GM23338 (cell line): ENCODE measurements around the gene CYP1A2. TPM values are rescaled to one million over a fixed set of nuclear protein-coding genes. Genes with fewer than 3 reads are reported as not detected.
A peak's percentile ranks its signal among the peaks of the same experiment; 100 is the strongest.

Experiments
- ATAC-seq: fragments of 200-7000 bp; cut with Tn5 transposase; 3 replicates; pipeline ENCODE4 v1.9.1; 2020
- DNase-seq: peaks from one replicate; pipeline ENCODE4 v3.0.0-alpha.2; 2015; ENCODE audit warnings: low spot score
- H2AFZ ChIP-seq: fragments of 200-600 bp; sonication (generic); 2 replicates; pipeline ENCODE4 v1.8.0; 2016; ENCODE audit warnings: antibody characterized with exemption, mild to moderate bottlenecking, moderate library complexity
- H3F3A ChIP-seq: fragments of 200-600 bp; sonication (generic); replicated peaks from 2 replicates; pipeline ENCODE4 v1.8.0; 2017; ENCODE audit warnings: antibody characterized with exemption, mixed run types, low read depth
- H3K27ac ChIP-seq: fragments of 200-600 bp; sonication (generic); 2 replicates; pipeline ENCODE4 v1.6.1; 2016; ENCODE audit warnings: low read depth
- H3K27me3 ChIP-seq: fragments of 200-600 bp; sonication (generic); 2 replicates; pipeline ENCODE4 v1.8.0; 2016; ENCODE audit warnings: mild to moderate bottlenecking, mixed run types, moderate library complexity; ENCODE audit not compliant: insufficient read depth
- H3K36me3 ChIP-seq: fragments of 200-600 bp; sonication (generic); 2 replicates; pipeline ENCODE4 v1.8.0; 2016; ENCODE audit warnings: mild to moderate bottlenecking; ENCODE audit not compliant: insufficient read depth
- H3K4me1 ChIP-seq: fragments of 200-600 bp; sonication (generic); 2 replicates; pipeline ENCODE4 v1.8.0; 2016; ENCODE audit warnings: mild to moderate bottlenecking, moderate library complexity; ENCODE audit not compliant: insufficient read depth
- H3K4me2 ChIP-seq: fragments of 200-600 bp; sonication (generic); 2 replicates; pipeline ENCODE4 v1.7.1; 2017; ENCODE audit warnings: mixed run types
- H3K4me3 ChIP-seq: fragments of 200-600 bp; sonication (generic); 2 replicates; pipeline ENCODE4 v1.6.1; 2016; ENCODE audit warnings: mixed run types
- H3K79me2 ChIP-seq: fragments of 200-600 bp; sonication (generic); replicated peaks from 2 replicates; pipeline ENCODE4 v1.8.0; 2017; ENCODE audit warnings: mild to moderate bottlenecking; ENCODE audit not compliant: insufficient read depth
- H3K9me2 ChIP-seq: fragments of 200-600 bp; sonication (generic); 2 replicates; pipeline ENCODE4 v1.8.0; 2017; ENCODE audit not compliant: insufficient read depth
- H4K20me1 ChIP-seq: fragments of 200-600 bp; sonication (generic); replicated peaks from 2 replicates; pipeline ENCODE4 v1.8.0; 2017; ENCODE audit warnings: mild to moderate bottlenecking; ENCODE audit not compliant: insufficient read depth
- H3K27ac Mint-ChIP-seq: 2 replicates; pipeline ENCODE4 v1.8.0; 2020; ENCODE audit warnings: inconsistent platforms, mild to moderate bottlenecking, moderate library complexity, mixed read lengths
- H3K27me3 Mint-ChIP-seq: 3 replicates; pipeline ENCODE4 v1.8.0; 2022; ENCODE audit warnings: low read depth, mild to moderate bottlenecking, moderate library complexity, mixed read lengths, inconsistent platforms; ENCODE audit not compliant: insufficient read depth, poor library complexity
- H3K36me3 Mint-ChIP-seq: 3 replicates; pipeline ENCODE4 v1.8.0; 2021; ENCODE audit warnings: low read depth, mild to moderate bottlenecking, inconsistent platforms, moderate library complexity, mixed read lengths
- H3K4me1 Mint-ChIP-seq: 3 replicates; pipeline ENCODE4 v1.8.0; 2020; ENCODE audit warnings: mild to moderate bottlenecking, inconsistent platforms, mixed read lengths
- H3K4me3 Mint-ChIP-seq: 3 replicates; pipeline ENCODE4 v1.8.0; 2021; ENCODE audit warnings: moderate library complexity, mild to moderate bottlenecking, inconsistent platforms, mixed read lengths
- H3K9me3 Mint-ChIP-seq: 3 replicates; pipeline ENCODE4 v1.8.0; 2020; ENCODE audit warnings: moderate library complexity, mild to moderate bottlenecking, inconsistent platforms, mixed read lengths
- CREB1 ChIP-seq: fragments of 250-450 bp; sonication (Bioruptor Pico); IDR thresholded peaks from 2 replicates; pipeline ENCODE4 v1.5.0; 2020; ENCODE audit warnings: low read depth, mild to moderate bottlenecking, moderate library complexity
- CTCF ChIP-seq, 2 experiments: fragments of 200-600 bp in 1 of 2; sonication (generic) in 1 of 2; conservative IDR thresholded peaks; 2 replicates each; pipeline versions ENCODE4 v1.5.1 to v1.6.1; 2016 to 2017; ENCODE audit warnings: antibody characterized with exemption in 2 of 2, low read depth in 2 of 2, mild to moderate bottlenecking in 2 of 2, moderate library complexity in 1 of 2
- ETS1 ChIP-seq: IDR thresholded peaks from 2 replicates; pipeline ENCODE4 v1.6.1; 2016; ENCODE audit warnings: antibody characterized with exemption
- EZH2 ChIP-seq: fragments of 200-600 bp; sonication (generic); IDR thresholded peaks from one replicate; pipeline ENCODE4 v1.8.0; 2017; ENCODE audit warnings: antibody characterized with exemption, mild to moderate bottlenecking, low read depth; ENCODE audit not compliant: unreplicated experiment
- EZH2phosphoT487 ChIP-seq: fragments of 200-600 bp; sonication (generic); IDR thresholded peaks from one replicate; pipeline ENCODE4 v1.8.1; 2018; ENCODE audit warnings: antibody characterized with exemption; ENCODE audit not compliant: unreplicated experiment
- POLR2AphosphoS5 ChIP-seq: IDR thresholded peaks from 2 replicates; pipeline ENCODE4 v1.6.1; 2016; ENCODE audit warnings: antibody characterized with exemption, low read depth
- STAT1 ChIP-seq: IDR thresholded peaks from one replicate; pipeline ENCODE4 v1.6.1; 2016; ENCODE audit warnings: antibody characterized with exemption; ENCODE audit not compliant: unreplicated experiment
- ZNF331 ChIP-seq: fragments of 250-450 bp; sonication (Bioruptor Pico); IDR thresholded peaks from 2 replicates; pipeline ENCODE4 v1.5.0; 2020; ENCODE audit warnings: low read depth, mild to moderate bottlenecking, moderate library complexity
- ZNF462 ChIP-seq: fragments of 250-450 bp; sonication (Bioruptor Pico); IDR thresholded peaks from 2 replicates; pipeline ENCODE4 v1.5.0; 2020; ENCODE audit warnings: mild to moderate bottlenecking, moderate library complexity
- polyA plus RNA-seq: library from polyadenylated mRNA; unstranded; fragments of >200 nt; fragmentation: Nextera tagmentation; extraction: Ambion mirVana; gene quantifications from 2 replicates; pipeline ENCODE4 v1.2.1, GENCODE V29; 2016
- total RNA-seq: library from RNA; depleted of rRNA; stranded (reverse); fragments of >200 nt; shearing (Covaris generic); gene quantifications from 2 replicates; pipeline ENCODE4 v1.2.3, GENCODE V29; 2014

The CYP1A2 gene
- total and polyA plus RNA-seq, 2 experiments from 2014 or later = not detected

- TF ChIP-seq CTCF (conservative IDR thresholded peaks at IDR 0.05; ENCODE audit: low read depth in 2 of 2) = no peak
- TF ChIP-seq STAT1 = no peak
- no peak for TF ChIP-seq ETS1
- TF ChIP-seq CREB1 (CRISPR knock-in tag) = no peak
- TF ChIP-seq ZNF331 (CRISPR knock-in tag) = no peak
- TF ChIP-seq POLR2AphosphoS5 = no peak
Observed at GRCh38 chr15:74723187-74723586, 25.5 kb upstream of the CYP1A2 start (continued).

GRCh38 chr15:74723754-74724334 lies 24.8 kb upstream of the CYP1A2 start:
- Histone ChIP-seq H3K79me2 (no peaks in the 10 kb centered on the region), H4K20me1 (no peaks in the 10 kb centered on the region), H3K27me3 (peaks cover 33% of the 10 kb centered on the region), H3K9me2 (0 out of 2 replicates have a peak, but pooled peaks cover 5% of the 10 kb centered on the region), H3K4me2 (no peak overlapping the region), H3K4me1 (peaks cover 7% of the 10 kb centered on the region; the same call in 1 of the 2 replicates), H3K4me3 (no peak overlapping the region), H2AFZ (no peak overlapping the region; the same call in 1 of the 2 replicates), H3K27ac (no peak overlapping the region), H3F3A (no peaks in the 10 kb centered on the region), H3K36me3 (no peaks in the 10 kb centered on the region)
- ATAC-seq = peak; percentile 32
- no peak overlapping the region for H3K27ac Mint-ChIP-seq
- H3K27me3 Mint-ChIP-seq = peaks cover 25% of the 10 kb centered on the region
- DNase-seq = peak; percentile 93
- TF ChIP-seq POLR2AphosphoS5 (no peak), EZH2 (no peak)
- H3K4me1 Mint-ChIP-seq = peaks cover 5% of the 10 kb centered on the region
- H3K9me3 Mint-ChIP-seq = peaks cover 9% of the 10 kb centered on the region
- no peak overlapping the region for H3K4me3 Mint-ChIP-seq
- H3K36me3 Mint-ChIP-seq = peaks cover 3% of the 10 kb centered on the region; the same call in 2 of the 3 replicates

GRCh38 chr15:74724570-74725224 lies 23.9 kb upstream of the CYP1A2 start:
- Histone ChIP-seq H3K9me2 (0 out of 2 replicates have a peak, but pooled peaks cover 5% of the 10 kb centered on the region), H4K20me1 (no peaks in the 10 kb centered on the region), H3K4me3 (no peak overlapping the region; the same call in 1 of the 2 replicates), H3K36me3 (no peaks in the 10 kb centered on the region), H3K4me2 (peak overlapping the region; percentile 72), H3K79me2 (no peaks in the 10 kb centered on the region), H3F3A (no peaks in the 10 kb centered on the region), H3K27ac (no peak overlapping the region), H2AFZ (no peak overlapping the region), H3K27me3 (peaks cover 33% of the 10 kb centered on the region), H3K4me1 (peaks cover 7% of the 10 kb centered on the region; the same call in 1 of the 2 replicates)
- peaks cover 25% of the 10 kb centered on the region for H3K27me3 Mint-ChIP-seq
- H3K4me3 Mint-ChIP-seq = peak overlapping the region; percentile 65; the same call in 2 of the 3 replicates
- peaks cover 3% of the 10 kb centered on the region; the same call in 2 of the 3 replicates for H3K36me3 Mint-ChIP-seq
- peaks cover 10% of the 10 kb centered on the region for H3K9me3 Mint-ChIP-seq
- peaks cover 5% of the 10 kb centered on the region for H3K4me1 Mint-ChIP-seq
- ATAC-seq (no peak), DNase-seq (no peak)
- H3K27ac Mint-ChIP-seq = no peak overlapping the region
- TF ChIP-seq EZH2phosphoT487 (no peak), STAT1 (no peak), ZNF462 (CRISPR knock-in tag) (no peak), EZH2 (no peak)
